AG04449 (cell line): ENCODE data around the gene HCFC1R1.

Experiments
- CTCF ChIA-PET: fragments of 350-600 bp; formaldehyde crosslinking; extraction: SDS; loops from one replicate; lab custom pipeline; 2021; ENCODE audit warnings: antibody characterized with exemption; lab: Yijun Ruan, JAX
- POLR2A ChIA-PET: fragments of 400-600, 350-600 bp; formaldehyde crosslinking; extraction: SDS; loops from one replicate; lab custom pipeline; 2020; ENCODE audit warnings: antibody characterized with exemption, inconsistent platforms; lab: Yijun Ruan, JAX
- DNase-seq: peaks from one replicate; pipeline ENCODE4 v3.0.0-alpha.2; 2010; ENCODE audit warnings: low read depth, low spot score
- H3K4me3 ChIP-seq: 2 replicates; pipeline ENCODE4 v1.5.1; 2011; ENCODE audit warnings: low read depth, mild to moderate bottlenecking, control low read depth, low read length
- TF ChIP-seq, protein P1 (sequence below): IDR thresholded peaks from one replicate; pipeline ENCODE4 v1.5.1; 2011; ENCODE audit warnings: mild to moderate bottlenecking, moderate library complexity, low read length, control low read depth, inconsistent platforms; ENCODE audit not compliant: insufficient read depth; ENCODE audit errors: missing control alignments

The HCFC1R1 gene

DNA sequence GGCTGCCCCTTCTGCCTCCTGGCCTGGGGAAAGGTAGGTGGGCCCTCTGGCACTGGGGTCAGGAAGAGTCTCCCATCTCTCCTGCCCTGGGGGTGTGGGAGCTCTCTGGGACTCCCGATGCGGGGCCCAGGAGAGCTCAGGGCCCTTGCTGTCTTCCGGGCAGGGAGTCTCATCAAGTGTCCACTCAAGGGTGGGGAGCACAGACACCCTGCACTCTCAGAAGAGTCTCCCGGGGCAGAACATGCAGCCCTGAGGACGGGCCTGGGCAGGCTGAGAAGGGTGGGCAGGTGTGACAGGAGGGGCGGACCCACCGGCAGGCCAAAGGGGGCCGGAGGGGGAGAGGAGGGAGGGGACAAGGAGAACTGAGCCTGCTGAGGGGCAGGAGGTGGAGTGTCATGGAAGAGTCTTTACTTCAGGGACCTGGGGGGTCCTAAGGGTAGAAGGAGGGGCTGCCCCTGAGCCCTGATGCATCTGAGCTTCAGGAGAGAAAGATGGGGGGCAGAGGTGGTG lies 35.1 kb downstream of the HCFC1R1 start:
- TF ChIP-seq, protein P1, sequence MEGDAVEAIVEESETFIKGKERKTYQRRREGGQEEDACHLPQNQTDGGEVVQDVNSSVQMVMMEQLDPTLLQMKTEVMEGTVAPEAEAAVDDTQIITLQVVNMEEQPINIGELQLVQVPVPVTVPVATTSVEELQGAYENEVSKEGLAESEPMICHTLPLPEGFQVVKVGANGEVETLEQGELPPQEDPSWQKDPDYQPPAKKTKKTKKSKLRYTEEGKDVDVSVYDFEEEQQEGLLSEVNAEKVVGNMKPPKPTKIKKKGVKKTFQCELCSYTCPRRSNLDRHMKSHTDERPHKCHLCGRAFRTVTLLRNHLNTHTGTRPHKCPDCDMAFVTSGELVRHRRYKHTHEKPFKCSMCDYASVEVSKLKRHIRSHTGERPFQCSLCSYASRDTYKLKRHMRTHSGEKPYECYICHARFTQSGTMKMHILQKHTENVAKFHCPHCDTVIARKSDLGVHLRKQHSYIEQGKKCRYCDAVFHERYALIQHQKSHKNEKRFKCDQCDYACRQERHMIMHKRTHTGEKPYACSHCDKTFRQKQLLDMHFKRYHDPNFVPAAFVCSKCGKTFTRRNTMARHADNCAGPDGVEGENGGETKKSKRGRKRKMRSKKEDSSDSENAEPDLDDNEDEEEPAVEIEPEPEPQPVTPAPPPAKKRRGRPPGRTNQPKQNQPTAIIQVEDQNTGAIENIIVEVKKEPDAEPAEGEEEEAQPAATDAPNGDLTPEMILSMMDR = no peak
- ChIA-PET CTCF (no interaction called here), POLR2A (interaction anchor here (0.5 kb wide), 1 partner anchor 32 kb away, joined by 3 read pairs; no protein-coding TSS in a partner anchor)
- H3K4me3 ChIP-seq = no peak overlapping the region
- DNase-seq = no peak

DNA sequence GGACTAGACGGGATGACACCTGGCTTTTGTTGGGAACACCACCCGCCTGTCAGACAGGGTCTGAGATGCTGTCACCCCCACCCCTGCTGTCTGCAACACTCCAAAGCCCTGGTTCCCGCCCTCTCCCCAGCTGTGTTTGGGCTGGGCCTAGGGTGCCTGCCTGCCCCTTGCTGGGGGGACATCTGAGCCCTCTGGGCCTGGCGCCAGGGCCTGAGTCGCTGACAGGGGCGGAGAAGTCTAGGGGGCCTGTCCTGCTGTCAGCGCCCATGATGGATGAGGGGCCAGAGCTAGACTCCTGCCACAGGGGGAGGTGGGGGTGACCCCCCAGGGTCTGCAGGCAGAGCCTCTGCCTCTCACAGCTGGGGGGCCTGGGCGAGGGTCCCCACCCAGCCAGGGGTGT lies 35.9 kb downstream of the HCFC1R1 start:
- no peak overlapping the region for H3K4me3 ChIP-seq
- TF ChIP-seq, protein P1 = no peak
- POLR2A ChIA-PET = no interaction called here
- CTCF ChIA-PET = no interaction called here
- no peak for DNase-seq

DNA sequence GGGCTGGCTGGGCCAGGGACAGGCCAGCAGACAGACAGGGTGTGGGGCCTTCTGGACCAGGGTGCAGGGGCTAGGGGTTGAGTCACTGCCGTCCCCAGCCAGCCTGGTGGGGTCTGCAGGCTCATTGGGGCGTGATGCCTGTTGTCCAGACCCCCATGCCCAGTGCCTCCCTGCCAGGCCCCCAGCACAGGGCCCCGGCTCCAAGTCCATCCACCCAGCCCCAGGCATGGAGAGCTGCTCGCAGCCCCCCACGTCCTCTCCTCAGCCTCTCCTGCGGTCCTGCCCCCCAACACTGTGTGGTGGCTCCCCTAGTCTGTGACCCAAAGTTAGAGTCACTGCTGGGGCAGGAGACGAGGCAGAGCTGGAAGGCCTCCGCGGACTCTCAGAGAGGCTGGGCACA lies 36.5 kb downstream of the HCFC1R1 start:
- no peak for DNase-seq
- H3K4me3 ChIP-seq = no peak overlapping the region
- ChIA-PET CTCF (interaction anchor here (1.2 kb wide), 1 partner anchor 12 kb away, joined by 3 read pairs; no protein-coding TSS in a partner anchor), POLR2A (no interaction called here)
- TF ChIP-seq, protein P1 = no peak

DNA sequence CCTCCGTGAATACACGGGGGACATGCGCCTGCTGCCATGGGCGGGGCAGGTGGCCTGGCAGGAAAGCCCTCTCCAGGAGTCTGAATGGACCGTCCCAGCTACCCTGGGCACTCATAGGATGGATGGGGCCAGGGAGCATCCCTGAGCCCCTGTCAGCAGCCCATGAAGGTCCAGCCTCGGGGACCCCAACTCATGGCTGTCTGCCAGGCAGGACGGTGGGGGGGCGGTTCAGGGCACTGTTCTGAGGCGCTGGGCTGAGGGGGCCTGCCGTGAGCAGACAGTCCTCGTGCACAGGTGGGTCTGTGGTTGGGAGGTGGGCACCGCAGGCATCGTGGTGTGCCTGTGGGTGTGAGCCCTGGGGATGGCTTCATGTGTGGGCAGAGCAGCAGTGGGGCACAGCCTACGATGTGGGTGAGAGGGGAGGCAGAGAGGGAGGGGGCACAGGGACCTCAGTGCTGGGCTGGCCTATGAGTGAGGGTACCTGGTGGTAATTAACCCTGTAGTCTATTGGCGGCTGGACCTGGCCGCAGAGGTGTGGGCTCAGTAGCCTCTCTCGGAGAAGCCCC lies 37.0 kb downstream of the HCFC1R1 start:
- POLR2A ChIA-PET = no interaction called here
- CTCF ChIA-PET = interaction anchor here (1.2 kb wide), 1 partner anchor 12 kb away, joined by 3 read pairs; no protein-coding TSS in a partner anchor
- DNase-seq = no peak
- no peak overlapping the region for H3K4me3 ChIP-seq
- TF ChIP-seq, protein P1 = no peak

DNA sequence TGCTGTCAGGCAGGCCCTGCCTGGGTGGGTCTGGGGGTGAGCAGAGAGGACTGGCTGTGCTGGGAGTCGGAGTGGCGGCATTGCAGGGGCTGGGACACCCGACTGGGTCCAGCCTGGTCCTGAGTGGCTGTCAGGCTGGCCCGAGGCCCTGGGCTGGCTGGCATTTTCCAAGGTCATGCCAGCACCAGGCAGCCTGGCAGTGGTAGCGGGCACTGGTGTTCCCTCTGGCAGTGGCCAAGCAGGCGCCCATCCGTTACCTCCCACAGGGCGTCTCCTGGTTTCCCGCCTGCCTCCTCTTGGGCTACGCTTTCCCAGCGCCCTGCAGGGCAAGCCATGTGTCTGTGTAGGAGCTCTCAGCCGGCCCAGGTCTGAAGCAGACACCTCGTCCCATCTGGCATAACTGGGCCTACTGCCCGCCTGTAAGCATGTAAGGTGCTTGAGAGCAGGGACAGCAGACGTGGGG lies 37.8 kb downstream of the HCFC1R1 start:
- no peak overlapping the region for H3K4me3 ChIP-seq
- CTCF ChIA-PET = no interaction called here
- TF ChIP-seq, protein P1 = no peak
- no peak for DNase-seq
- POLR2A ChIA-PET = no interaction called here

DNA sequence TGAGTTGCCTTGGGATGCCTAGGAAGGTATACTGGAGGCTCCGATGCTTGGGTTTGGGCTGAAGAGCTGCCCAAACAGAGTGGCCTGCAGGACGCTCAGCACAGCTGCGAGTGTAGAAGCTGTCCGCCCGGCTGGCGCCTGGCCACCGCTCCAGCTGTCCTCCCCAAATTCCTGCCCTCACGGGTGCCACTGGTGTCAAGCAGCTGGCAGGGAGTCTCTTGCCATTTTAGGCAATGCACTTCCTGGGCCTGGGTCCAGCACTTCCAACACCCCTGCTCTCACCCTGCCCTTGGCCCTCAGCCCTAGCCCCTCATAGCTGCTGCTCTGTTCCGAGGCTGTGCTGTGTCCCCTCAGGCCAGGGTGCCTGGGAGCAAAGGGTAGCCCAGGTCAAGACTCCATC lies 38.3 kb downstream of the HCFC1R1 start:
- CTCF ChIA-PET = interaction anchor here (1.7 kb wide), 1 partner anchor 9 kb away, joined by 6 read pairs; no protein-coding TSS in a partner anchor
- POLR2A ChIA-PET = no interaction called here
- H3K4me3 ChIP-seq = no peak overlapping the region
- DNase-seq = no peak
- TF ChIP-seq, protein P1 = no peak
